Panc1 (cell line): ENCODE data around the gene RRM2. TPM values are rescaled to one million over a fixed set of nuclear protein-coding genes. Genes with fewer than 3 reads are reported as not detected.

Experiments used
- ATAC-seq: fragments of 200-7000 bp; cut with Tn5 transposase; 2 replicates; pipeline ENCODE4 v1.9.1; 2020; ENCODE audit warnings: mild to moderate bottlenecking, moderate library complexity
- BruUV-seq: library from RNA; stranded (reverse); fragments of 400-500 nt; replicated peaks from 2 replicates; lab custom pipeline; 2021; lab: Mats Ljungman, UMichigan
- CTCF ChIA-PET: fragments of 300-600 bp; sonication (Branson Sonifier 250); formaldehyde crosslinking; loops from one replicate; lab custom pipeline; 2022; ENCODE audit warnings: antibody characterized with exemption; lab: Charles Lee
- POLR2A ChIA-PET: fragments of 300-600 bp; sonication (Branson Sonifier 250); formaldehyde crosslinking; loops from one replicate; lab custom pipeline; 2022; ENCODE audit warnings: antibody characterized with exemption; lab: Charles Lee
- DNase-seq: peaks from one replicate; pipeline ENCODE4 v3.0.0-alpha.2; 2010; ENCODE audit warnings: low read depth, low spot score
- H3K27ac ChIP-seq: 2 replicates; pipeline ENCODE4 v1.5.1; 2011; ENCODE audit warnings: mild to moderate bottlenecking, low read length, inconsistent platforms
- H3K27me3 ChIP-seq: fragments of 200-500 bp; sonication (Bioruptor generic); 2 replicates; pipeline ENCODE4 v1.6.0; 2014; ENCODE audit warnings: low read length, inconsistent platforms; ENCODE audit not compliant: control insufficient read depth, insufficient read depth
- H3K36me3 ChIP-seq: fragments of 200-500 bp; sonication (Bioruptor generic); 2 replicates; pipeline ENCODE4 v1.5.1; 2014; ENCODE audit warnings: inconsistent platforms, mild to moderate bottlenecking, low read length, moderate library complexity; ENCODE audit not compliant: control insufficient read depth, insufficient read depth
- H3K4me1 ChIP-seq: 2 replicates; pipeline ENCODE4 v1.5.1; 2011; ENCODE audit warnings: inconsistent platforms, mild to moderate bottlenecking, low read length, moderate library complexity; ENCODE audit not compliant: control insufficient read depth, insufficient read depth
- H3K4me3 ChIP-seq, 2 experiments: 2 replicates each; pipeline ENCODE4 v1.5.1; 2011 to 2012; ENCODE audit warnings: low read depth in 2 of 2, low read length in 2 of 2, mild to moderate bottlenecking in 2 of 2, inconsistent platforms in 1 of 2, moderate library complexity in 1 of 2
- H3K9me3 ChIP-seq: fragments of 200-500 bp; sonication (Bioruptor generic); 2 replicates; pipeline ENCODE4 v1.5.1; 2014; ENCODE audit warnings: low read depth, mild to moderate bottlenecking, inconsistent platforms, low read length, moderate library complexity; ENCODE audit not compliant: control insufficient read depth, insufficient read depth
- POLR2AphosphoS5 ChIP-seq: IDR thresholded peaks from 2 replicates; pipeline ENCODE4 v1.6.1; 2012; ENCODE audit warnings: mild to moderate bottlenecking, low read depth, low read length, moderate library complexity
- SIN3A ChIP-seq: IDR thresholded peaks from 2 replicates; pipeline ENCODE4 v1.6.1; 2012; ENCODE audit warnings: low read depth, mild to moderate bottlenecking, low read length, moderate library complexity, borderline replicate concordance; ENCODE audit not compliant: insufficient read depth
- TCF7L2 ChIP-seq: IDR thresholded peaks from 2 replicates; pipeline ENCODE4 v1.6.1; 2011; ENCODE audit warnings: mild to moderate bottlenecking, low read depth, low read length, inconsistent platforms
- in situ Hi-C: cut with HindIII; loops from 2 replicates; pipeline ENCODE4 v1.10.0; 2016; ENCODE audit warnings: low sequenced_read_pairs, low pct_unique_long_range_greater_than_20kb
- intact Hi-C: fragments of 100-400 bp; cut with micrococcal nuclease; formaldehyde crosslinking; loops from one replicate; pipeline ENCODE4 v1.10.0; 2022; ENCODE audit not compliant: unreplicated experiment
- total RNA-seq: library from RNA; stranded (reverse); gene quantifications from one replicate; pipeline ENCODE4 v1.2.1, GENCODE V29; 2021; ENCODE audit not compliant: unreplicated experiment
- TF ChIP-seq, protein P1 (sequence below): fragments of 450-650 bp; IDR thresholded peaks from 2 replicates; pipeline ENCODE4 v1.5.1; 2017; ENCODE audit warnings: mild to moderate bottlenecking
- TF ChIP-seq, protein P2 (sequence below), 2 experiments: IDR thresholded peaks; 2 replicates each; pipeline ENCODE4 v1.6.1; 2011 to 2012; ENCODE audit warnings: low read depth in 2 of 2, control low read depth in 1 of 2, low read length in 1 of 2, mild to moderate bottlenecking in 1 of 2, moderate library complexity in 1 of 2; ENCODE audit not compliant: insufficient read depth in 1 of 2

RRM2 gene
- total RNA-seq, 1 experiment from 2014 or later = 294 TPM

- POLR2A ChIA-PET = no interaction called here
- in situ Hi-C loops = no loop called here
- no TSS peak for BruUV-seq
- no peaks in the 10 kb centered on the region for H3K36me3 ChIP-seq
- DNase-seq (no peak), ATAC-seq (no peak)
- no peaks in the 10 kb centered on the region for H3K4me1 ChIP-seq
- H3K27ac ChIP-seq = no peak overlapping the region
- CTCF ChIA-PET = no interaction called here
- no peak overlapping the region for H3K4me3 ChIP-seq
- intact Hi-C loops = no loop called here
- H3K27me3 ChIP-seq = no peaks in the 10 kb centered on the region
- TF ChIP-seq, protein P1, sequence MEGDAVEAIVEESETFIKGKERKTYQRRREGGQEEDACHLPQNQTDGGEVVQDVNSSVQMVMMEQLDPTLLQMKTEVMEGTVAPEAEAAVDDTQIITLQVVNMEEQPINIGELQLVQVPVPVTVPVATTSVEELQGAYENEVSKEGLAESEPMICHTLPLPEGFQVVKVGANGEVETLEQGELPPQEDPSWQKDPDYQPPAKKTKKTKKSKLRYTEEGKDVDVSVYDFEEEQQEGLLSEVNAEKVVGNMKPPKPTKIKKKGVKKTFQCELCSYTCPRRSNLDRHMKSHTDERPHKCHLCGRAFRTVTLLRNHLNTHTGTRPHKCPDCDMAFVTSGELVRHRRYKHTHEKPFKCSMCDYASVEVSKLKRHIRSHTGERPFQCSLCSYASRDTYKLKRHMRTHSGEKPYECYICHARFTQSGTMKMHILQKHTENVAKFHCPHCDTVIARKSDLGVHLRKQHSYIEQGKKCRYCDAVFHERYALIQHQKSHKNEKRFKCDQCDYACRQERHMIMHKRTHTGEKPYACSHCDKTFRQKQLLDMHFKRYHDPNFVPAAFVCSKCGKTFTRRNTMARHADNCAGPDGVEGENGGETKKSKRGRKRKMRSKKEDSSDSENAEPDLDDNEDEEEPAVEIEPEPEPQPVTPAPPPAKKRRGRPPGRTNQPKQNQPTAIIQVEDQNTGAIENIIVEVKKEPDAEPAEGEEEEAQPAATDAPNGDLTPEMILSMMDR = no peak
- TF ChIP-seq, protein P2, sequence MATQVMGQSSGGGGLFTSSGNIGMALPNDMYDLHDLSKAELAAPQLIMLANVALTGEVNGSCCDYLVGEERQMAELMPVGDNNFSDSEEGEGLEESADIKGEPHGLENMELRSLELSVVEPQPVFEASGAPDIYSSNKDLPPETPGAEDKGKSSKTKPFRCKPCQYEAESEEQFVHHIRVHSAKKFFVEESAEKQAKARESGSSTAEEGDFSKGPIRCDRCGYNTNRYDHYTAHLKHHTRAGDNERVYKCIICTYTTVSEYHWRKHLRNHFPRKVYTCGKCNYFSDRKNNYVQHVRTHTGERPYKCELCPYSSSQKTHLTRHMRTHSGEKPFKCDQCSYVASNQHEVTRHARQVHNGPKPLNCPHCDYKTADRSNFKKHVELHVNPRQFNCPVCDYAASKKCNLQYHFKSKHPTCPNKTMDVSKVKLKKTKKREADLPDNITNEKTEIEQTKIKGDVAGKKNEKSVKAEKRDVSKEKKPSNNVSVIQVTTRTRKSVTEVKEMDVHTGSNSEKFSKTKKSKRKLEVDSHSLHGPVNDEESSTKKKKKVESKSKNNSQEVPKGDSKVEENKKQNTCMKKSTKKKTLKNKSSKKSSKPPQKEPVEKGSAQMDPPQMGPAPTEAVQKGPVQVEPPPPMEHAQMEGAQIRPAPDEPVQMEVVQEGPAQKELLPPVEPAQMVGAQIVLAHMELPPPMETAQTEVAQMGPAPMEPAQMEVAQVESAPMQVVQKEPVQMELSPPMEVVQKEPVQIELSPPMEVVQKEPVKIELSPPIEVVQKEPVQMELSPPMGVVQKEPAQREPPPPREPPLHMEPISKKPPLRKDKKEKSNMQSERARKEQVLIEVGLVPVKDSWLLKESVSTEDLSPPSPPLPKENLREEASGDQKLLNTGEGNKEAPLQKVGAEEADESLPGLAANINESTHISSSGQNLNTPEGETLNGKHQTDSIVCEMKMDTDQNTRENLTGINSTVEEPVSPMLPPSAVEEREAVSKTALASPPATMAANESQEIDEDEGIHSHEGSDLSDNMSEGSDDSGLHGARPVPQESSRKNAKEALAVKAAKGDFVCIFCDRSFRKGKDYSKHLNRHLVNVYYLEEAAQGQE (IDR thresholded peaks at IDR 0.05; ENCODE audit: insufficient read depth in 1 of 2, low read depth in 2 of 2, low read length in 1 of 2) = no peak
- TF ChIP-seq SIN3A (no peak), TCF7L2 (no peak), POLR2AphosphoS5 (no peak)
- H3K9me3 ChIP-seq = no peaks in the 10 kb centered on the region
These were observed 57.7 kb downstream of the RRM2 start for GRCh38 chr2:10180229-10180628.

Other genes with a start within 250 kb of the RRM2 start
- 4.7 TPM for gene GRHL1, start 171.0 kb upstream of the RRM2 start, total RNA-seq
- 23.7 TPM for gene KLF11, start 79.2 kb upstream of the RRM2 start, total RNA-seq
- gene CYS1, start 42.3 kb upstream of the RRM2 start, total RNA-seq = 20.4 TPM
- gene HPCAL1, start 180.2 kb downstream of the RRM2 start, total RNA-seq = 234 TPM